Upper lobe of right lung (tissue), 1 donor: ENCODE results near the gene MYO1F. TPM values are rescaled to one million over a fixed set of nuclear protein-coding genes. Genes with fewer than 3 reads are reported as not detected.

Source experiments
- ATAC-seq: fragments of 200-7000 bp; cut with Tn5 transposase; one replicate; pipeline ENCODE4 v1.9.1; 2020; ENCODE audit warnings: mild to moderate bottlenecking, moderate library complexity
- DNase-seq: peaks from one replicate; pipeline ENCODE4 v3.0.0-alpha.2; 2020
- H3K27ac ChIP-seq: fragments of 200-600 bp; one replicate; pipeline ENCODE4 v1.8.0; 2022
- H3K27me3 ChIP-seq: fragments of 200-600 bp; one replicate; pipeline ENCODE4 v1.8.0; 2022; ENCODE audit warnings: mild to moderate bottlenecking
- H3K36me3 ChIP-seq: fragments of 200-600 bp; one replicate; pipeline ENCODE4 v1.8.0; 2022
- H3K4me1 ChIP-seq: fragments of 200-600 bp; one replicate; pipeline ENCODE4 v1.8.0; 2022
- H3K4me3 ChIP-seq: fragments of 200-600 bp; one replicate; pipeline ENCODE4 v1.8.0; 2022; ENCODE audit warnings: mild to moderate bottlenecking
- H3K9me3 ChIP-seq: fragments of 200-600 bp; one replicate; pipeline ENCODE4 v1.8.0; 2022
- intact Hi-C: fragments of 100-400 bp; cut with DNase I; formaldehyde crosslinking; loops from one replicate; pipeline ENCODE4 v1.11.0; 2022
- total RNA-seq: library from RNA; stranded (reverse); fragmentation: NEBNext Ultra II Directional; extraction: Animal tissue kit (Norgen Biotek cat#: 25700); gene quantifications from one replicate; pipeline ENCODE4 v1.2.1, GENCODE V29; 2021
- TF ChIP-seq, protein P1 (sequence below): fragments of 200-600 bp; IDR thresholded peaks from one replicate; pipeline ENCODE4 v1.8.0; 2022; ENCODE audit warnings: antibody characterized with exemption
- donor health status: DM: no; HTN: yes; CAD: no; lungs with severe emphysema.

The MYO1F gene
- total RNA-seq, 1 donor from 2014 or later = 106 TPM

DNA sequence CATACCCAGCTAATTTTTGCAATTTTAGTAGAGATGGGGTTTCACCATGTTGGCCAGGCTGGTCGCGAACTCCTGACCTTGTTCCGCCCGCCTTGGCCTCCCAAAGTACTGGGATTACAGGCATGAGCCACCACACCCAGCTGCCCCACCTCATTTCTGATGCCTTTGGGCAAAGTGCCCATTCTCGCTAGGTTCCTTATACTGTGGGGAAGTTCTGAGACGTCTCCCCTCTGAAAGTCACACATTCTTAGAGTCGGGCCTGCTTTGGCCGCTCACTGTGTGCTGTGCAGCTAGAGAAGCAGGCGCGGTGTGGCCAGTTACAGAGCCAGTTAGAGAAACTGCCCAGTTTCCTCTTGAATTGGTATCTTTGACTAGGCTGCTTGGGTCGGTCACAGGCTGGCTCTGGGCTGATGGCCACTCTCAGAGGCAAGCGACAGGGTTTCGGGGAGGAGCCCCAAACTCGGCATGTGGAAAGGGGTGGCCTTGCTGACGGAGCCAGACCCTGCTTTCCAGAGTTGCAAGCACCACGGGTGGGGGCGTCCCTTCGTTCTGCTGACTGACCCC is 92.8 kb downstream of the MYO1F start:
- H3K27ac ChIP-seq = peak overlapping the region; percentile 17
- peaks cover 36% of the 10 kb centered on the region for H3K4me1 ChIP-seq
- no peaks in the 10 kb centered on the region for H3K9me3 ChIP-seq
- TF ChIP-seq, protein P1, sequence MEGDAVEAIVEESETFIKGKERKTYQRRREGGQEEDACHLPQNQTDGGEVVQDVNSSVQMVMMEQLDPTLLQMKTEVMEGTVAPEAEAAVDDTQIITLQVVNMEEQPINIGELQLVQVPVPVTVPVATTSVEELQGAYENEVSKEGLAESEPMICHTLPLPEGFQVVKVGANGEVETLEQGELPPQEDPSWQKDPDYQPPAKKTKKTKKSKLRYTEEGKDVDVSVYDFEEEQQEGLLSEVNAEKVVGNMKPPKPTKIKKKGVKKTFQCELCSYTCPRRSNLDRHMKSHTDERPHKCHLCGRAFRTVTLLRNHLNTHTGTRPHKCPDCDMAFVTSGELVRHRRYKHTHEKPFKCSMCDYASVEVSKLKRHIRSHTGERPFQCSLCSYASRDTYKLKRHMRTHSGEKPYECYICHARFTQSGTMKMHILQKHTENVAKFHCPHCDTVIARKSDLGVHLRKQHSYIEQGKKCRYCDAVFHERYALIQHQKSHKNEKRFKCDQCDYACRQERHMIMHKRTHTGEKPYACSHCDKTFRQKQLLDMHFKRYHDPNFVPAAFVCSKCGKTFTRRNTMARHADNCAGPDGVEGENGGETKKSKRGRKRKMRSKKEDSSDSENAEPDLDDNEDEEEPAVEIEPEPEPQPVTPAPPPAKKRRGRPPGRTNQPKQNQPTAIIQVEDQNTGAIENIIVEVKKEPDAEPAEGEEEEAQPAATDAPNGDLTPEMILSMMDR = no peak
- H3K27me3 ChIP-seq = no peaks in the 10 kb centered on the region
- no peak overlapping the region for H3K4me3 ChIP-seq
- DNase-seq (peak; percentile 78), ATAC-seq (peak; percentile 65)
- intact Hi-C loops = no loop called here
- peaks cover 89% of the 10 kb centered on the region for H3K36me3 ChIP-seq

DNA sequence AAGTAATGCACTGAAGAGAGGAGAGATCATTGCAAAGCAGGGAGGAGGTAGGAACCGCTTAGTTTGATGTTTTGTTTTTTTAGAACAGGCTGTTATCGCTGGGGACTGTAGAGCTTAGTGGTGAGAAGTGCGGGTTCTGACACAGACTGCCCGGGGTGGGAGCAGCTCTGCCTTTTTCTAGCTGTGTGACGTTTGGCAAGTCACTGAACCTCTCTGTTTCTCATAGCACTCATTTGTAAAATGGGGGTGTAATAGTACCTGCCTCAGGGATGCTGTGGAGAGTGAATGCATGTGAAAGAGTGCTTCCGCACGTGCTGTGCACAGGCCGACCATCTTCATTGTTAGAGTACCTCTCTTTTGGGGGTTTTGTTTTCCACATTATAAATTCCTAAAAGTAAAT is 94.1 kb downstream of the MYO1F start:
- TF ChIP-seq, protein P1 = no peak
- DNase-seq (no peak), ATAC-seq (no peak)
- Histone ChIP-seq H3K27ac (no peak overlapping the region), H3K4me1 (peaks cover 44% of the 10 kb centered on the region), H3K36me3 (peaks cover 87% of the 10 kb centered on the region), H3K27me3 (no peaks in the 10 kb centered on the region), H3K4me3 (no peak overlapping the region), H3K9me3 (no peaks in the 10 kb centered on the region)
- intact Hi-C loops = no loop called here

DNA sequence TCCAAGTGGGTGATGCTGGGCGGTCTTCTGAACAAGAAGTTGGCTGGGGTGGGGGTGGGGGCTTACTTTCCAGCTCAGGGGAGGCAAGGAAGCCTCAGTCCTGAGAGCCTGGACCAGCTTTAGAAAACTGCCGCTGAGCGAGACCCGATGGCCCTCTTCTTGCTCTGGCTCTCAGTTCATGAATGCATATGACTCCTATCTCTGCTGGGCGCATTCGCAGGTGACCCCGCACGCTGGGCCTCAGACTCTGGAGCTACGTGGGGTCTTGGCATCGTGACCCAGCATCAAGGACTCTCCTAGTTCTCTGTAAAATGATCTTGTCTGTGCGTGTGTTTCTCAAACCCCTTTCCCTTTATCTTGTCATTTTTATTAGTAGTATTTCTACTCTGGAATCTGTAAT is 94.5 kb downstream of the MYO1F start:
- intact Hi-C loops = no loop called here
- Histone ChIP-seq H3K27ac (no peak overlapping the region), H3K27me3 (no peaks in the 10 kb centered on the region), H3K4me3 (no peak overlapping the region), H3K4me1 (peaks cover 45% of the 10 kb centered on the region), H3K9me3 (no peaks in the 10 kb centered on the region), H3K36me3 (peaks cover 87% of the 10 kb centered on the region)
- TF ChIP-seq, protein P1 = no peak
- DNase-seq = no peak
- no peak for ATAC-seq

DNA sequence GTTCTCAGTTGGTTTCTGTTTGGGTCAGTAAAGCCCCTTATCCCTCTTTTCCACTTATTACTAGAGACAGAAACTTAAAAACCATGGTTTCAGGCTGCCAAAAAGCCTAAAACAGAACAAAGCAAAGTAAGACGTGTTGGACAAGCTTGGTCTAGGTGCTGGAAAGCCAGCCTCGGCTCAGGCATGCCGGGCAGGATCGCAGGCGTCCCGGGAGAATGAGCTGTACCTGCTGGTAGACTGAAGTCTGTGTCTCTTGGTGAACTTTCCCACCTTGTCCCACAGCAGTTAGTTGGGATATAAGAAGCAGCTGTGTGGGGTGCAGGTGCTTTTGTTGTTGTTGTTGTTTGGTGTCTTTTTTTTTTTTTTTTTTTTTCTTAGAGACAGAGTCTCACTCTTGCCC is 95.6 kb downstream of the MYO1F start:
- TF ChIP-seq, protein P1 = no peak
- DNase-seq (no peak), ATAC-seq (no peak)
- no peaks in the 10 kb centered on the region for H3K27me3 ChIP-seq
- intact Hi-C loops = no loop called here
- H3K4me1 ChIP-seq = peaks cover 37% of the 10 kb centered on the region
- no peak overlapping the region for H3K4me3 ChIP-seq
- H3K9me3 ChIP-seq = no peaks in the 10 kb centered on the region
- H3K36me3 ChIP-seq = peaks cover 87% of the 10 kb centered on the region
- H3K27ac ChIP-seq = no peak overlapping the region

DNA sequence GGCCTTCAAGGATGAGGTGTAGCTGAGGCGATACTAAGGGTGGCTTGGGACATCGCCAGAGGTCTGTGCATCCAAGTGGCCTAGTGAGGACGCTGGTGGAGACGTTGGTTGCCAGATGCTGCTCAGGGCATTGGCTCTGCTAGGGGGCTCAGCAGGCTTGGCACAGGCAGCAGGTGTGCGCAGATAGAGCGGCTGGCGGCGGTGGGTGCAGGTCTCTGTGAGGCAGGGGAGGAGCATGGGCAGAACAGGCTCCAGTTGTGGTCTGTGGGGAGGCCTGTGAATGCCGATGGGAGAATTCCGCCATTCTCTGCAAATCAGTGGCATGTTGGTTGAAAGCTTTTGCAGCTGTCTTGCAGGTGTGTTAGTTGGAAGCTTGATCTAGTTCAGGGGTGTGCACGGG is 96.0 kb downstream of the MYO1F start:
- ATAC-seq = no peak
- Histone ChIP-seq H3K4me1 (peaks cover 37% of the 10 kb centered on the region), H3K4me3 (no peak overlapping the region), H3K9me3 (no peaks in the 10 kb centered on the region), H3K27me3 (no peaks in the 10 kb centered on the region), H3K27ac (no peak overlapping the region), H3K36me3 (peaks cover 87% of the 10 kb centered on the region)
- intact Hi-C loops = no loop called here
- DNase-seq = no peak
- TF ChIP-seq, protein P1 = no peak

DNA sequence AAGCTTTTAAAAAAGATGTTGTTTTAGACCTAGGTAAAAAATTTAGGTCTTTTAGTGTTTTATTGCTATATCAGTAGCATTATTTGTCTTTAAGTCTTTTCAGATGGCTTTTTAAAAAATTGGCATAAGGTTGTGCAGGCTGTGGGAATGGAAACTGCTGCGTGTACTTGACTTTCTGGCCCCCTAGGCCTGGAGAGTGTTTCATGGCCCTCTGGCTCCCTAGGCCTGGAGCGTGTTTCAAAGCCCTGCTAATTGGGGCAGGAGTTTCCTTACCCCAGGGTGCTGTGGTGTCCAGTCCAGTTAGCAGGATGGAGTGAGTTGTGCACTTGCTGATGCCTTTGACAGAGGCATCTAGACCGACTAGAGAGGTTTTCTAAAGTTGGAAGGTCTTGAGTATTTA is 98.6 kb downstream of the MYO1F start:
- TF ChIP-seq, protein P1 = no peak
- no peak for ATAC-seq
- Histone ChIP-seq H3K4me1 (peaks cover 30% of the 10 kb centered on the region), H3K9me3 (no peaks in the 10 kb centered on the region), H3K27ac (no peak overlapping the region), H3K4me3 (no peak overlapping the region), H3K27me3 (no peaks in the 10 kb centered on the region), H3K36me3 (peaks cover 87% of the 10 kb centered on the region)
- DNase-seq = no peak
- intact Hi-C loops = no loop called here
